ENCODE data around the gene MSMP.

The MSMP gene

DNA sequence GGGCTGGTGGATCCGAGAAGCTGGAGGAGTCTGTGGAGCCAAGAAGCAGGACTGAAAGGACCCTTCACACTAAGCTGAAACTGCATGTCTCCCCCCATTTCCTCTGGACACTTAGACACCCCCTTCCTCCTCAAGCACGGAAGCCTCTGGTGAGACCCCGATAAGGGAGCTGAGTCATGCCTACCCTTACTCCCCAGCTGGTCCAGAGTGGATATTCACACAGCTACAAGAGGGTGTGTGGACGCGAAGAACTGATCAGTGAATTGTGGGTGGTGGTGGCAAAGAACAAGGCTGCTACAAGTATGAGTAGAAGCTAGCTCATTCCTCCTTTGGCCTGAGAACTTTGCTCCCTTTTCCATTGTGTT lies 26.4 kb downstream of the MSMP start:
- in situ Hi-C loops (cut with MboI; ENCODE audit: low sequenced_read_pairs), result loop anchor here (10.0 kb wide), 1 partner anchor 57 kb away; no protein-coding TSS in a partner anchor

DNA sequence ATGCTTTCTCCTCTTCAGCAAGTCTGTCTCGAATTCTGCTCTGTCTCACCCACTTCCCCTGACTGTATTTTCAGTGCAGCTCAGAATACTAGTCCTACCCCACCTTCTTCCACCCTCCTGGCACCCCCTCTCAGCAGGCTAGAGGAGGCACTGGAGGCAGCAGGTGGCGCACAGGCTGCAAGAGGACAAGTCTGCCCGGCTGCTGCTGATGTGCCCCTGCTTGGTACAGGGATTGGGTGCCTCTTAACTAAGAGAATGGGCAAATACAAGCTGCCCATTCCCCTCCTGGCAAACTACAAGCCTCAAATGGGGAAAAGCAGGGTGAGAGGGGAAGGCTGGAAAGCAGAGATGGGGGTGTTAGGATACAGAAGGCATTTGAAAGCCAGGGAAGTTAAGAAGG lies 27.1 kb downstream of the MSMP start:
- in situ Hi-C loops (cut with MboI; ENCODE audit: low sequenced_read_pairs), result loop anchor here (10.0 kb wide), 1 partner anchor 58 kb away; no protein-coding TSS in a partner anchor

DNA sequence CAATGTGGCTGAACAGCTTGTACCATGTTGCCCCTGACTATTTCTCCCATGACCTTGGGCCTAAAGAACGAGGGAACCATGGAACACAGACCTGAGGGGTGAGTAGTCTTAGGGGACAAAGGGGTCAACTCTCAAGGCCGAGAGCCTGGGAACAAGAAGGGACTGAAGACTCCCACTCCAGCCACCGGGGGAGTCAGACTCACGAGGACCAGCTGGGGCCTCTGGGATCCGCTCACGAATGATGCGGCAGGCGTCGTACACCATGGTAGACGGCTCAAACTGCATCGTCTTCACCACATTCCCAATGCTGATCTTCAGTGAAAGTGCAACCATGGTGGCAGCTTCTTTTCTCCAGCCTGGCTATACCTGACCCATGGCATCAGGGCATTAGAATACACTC lies 28.7 kb downstream of the MSMP start:
- in situ Hi-C loops (cut with MboI; ENCODE audit: low sequenced_read_pairs), result loop anchor here (10.0 kb wide), 1 partner anchor 59 kb away; no protein-coding TSS in a partner anchor

DNA sequence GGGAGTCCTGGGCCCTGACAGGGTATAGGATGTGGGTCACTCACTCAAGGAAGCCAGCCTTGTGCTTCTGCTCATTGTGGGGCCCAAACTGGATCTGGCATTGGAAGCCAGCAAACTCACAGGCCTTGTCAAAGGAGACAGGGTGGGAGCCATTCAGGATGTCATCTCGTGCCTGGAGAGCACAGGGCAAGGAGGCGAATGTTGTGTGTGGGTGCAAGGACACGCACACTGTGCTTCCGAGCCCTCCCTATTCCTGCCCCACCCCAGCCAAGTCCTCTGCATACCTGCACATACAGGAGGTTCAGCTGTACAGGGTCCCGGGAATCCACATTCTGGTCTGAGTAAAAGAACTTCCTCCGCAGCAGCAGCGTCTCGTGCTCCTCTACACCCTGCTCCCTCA lies 30.2 kb downstream of the MSMP start:
- in situ Hi-C loops (cut with MboI; ENCODE audit: low sequenced_read_pairs), result loop anchor here (10.0 to 25.0 kb wide), 2 partner anchors 61 to 662 kb away; partner anchors contain the start of gene VCP

DNA sequence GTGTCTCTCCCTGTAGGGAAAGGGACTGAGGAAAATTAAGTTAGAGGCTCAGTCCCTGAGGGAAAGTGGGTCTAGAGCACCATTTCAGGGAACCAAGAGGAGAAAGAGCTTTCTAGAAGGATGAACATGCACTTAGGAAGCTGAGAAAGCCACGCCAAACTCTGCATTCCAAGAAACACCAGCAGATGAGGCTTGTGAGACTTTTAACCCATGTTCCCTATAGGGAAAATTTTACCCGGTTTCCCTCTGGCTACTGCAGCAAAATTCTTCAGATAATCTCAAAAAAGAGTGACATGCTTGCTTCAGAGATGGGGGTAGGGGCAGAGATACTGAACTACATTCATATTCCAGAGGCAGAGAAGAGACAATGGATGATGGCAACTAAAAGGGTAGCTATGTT lies 30.6 kb downstream of the MSMP start:
- in situ Hi-C loops (cut with MboI; ENCODE audit: low sequenced_read_pairs), result loop anchor here (10.0 to 25.0 kb wide), 2 partner anchors 61 to 661 kb away; partner anchors contain the start of gene VCP

DNA sequence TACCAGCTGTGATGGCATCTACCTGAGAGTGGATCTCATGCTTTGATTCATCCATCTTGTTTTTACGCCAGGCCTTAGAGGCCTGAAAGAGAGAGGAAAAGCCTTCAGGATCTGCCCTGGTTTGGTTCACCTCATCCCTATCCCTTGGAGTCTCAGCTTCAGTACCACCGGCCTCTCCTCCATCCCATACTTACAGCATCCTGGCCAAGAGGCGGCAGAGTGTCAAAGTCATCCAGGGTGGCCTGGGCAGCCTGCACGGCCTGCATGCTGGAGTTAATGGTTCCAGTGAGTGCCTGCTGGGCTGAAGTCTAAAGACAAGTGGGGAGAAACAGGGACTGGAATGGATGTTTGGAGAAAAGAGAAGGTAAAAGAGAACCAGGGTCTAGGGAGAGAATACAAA lies 34.5 kb downstream of the MSMP start:
- in situ Hi-C loops (cut with MboI; ENCODE audit: low sequenced_read_pairs), result loop anchor here (25.0 kb wide), 1 partner anchor 657 kb away; the partner anchor contains the start of gene VCP

DNA sequence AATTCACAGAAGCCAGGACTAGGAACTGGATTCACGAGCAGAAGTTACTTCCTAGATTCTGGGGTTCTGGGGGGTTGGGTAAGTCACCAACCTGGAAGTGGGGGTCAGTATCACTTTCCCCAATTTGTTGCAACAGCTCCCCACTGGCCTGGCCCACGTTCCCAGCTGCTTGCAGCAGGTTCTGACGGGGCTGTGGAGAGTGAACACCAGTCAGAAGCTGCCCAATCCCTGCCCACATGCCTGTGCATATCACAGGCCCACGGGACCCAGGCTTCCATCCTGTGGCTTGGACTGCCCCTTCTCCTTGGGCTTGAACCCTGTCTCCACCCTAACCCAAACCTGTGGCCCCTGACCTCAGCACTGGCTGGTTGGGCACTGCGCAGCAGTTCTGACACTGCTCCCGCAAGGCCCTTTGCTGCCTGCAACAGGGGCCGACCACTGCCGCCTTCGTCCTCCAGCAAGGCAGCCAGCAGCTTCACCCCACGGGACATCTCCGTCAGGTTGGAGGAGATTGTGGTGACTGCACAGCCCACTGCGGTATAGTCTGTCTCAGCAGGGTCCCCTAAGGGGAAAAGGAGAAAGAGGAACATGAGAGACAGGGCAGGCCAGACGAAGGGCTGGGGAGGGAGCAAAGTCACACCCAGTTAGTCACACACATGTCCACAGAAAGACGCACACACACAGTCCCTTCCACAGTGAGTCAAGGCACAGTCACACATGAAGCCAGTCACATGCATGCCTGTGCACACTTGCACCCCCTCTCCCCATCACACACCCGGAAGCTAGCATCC lies 35.2 kb downstream of the MSMP start:
- in situ Hi-C loops (cut with MboI; ENCODE audit: low sequenced_read_pairs), result loop anchor here (25.0 kb wide), 1 partner anchor 657 kb away; the partner anchor contains the start of gene VCP

DNA sequence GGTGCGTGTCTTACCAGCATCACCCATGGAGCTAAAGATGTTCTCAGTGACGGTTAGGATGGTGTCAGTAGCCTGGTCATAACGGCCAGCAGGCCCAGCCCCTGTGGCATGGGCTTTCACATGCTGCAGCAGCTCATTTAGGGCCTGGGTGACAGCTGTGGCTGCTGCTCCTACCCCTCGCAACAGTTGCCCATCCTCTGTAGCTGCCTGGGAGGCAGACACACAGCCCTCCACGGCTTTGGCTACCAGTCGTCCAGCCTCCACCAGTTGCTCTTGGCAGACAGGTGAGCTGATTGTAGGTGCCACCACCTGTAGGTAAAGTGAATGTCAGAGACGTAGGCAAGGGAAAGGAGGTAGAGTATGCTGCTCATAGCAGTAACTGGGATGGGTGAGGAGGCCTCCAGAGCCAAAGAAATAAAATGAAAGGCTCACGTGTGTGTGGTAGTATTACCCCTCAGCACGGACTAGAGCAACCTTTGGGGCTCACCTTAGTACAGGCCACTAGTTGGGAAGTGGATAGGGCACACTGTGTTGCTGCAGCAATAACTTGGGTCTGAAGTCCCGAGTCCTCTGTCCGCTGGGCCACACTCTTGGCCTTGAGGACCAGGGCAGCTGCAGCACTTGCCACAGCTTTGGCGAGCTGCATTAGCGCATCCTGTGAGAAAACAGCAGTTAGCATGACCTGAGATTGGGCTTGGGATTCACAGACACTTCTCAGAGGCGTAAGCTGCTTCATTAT lies 36.8 kb downstream of the MSMP start:
- in situ Hi-C loops (cut with MboI; ENCODE audit: low sequenced_read_pairs), result loop anchor here (25.0 kb wide), 1 partner anchor 655 kb away; the partner anchor contains the start of gene VCP

DNA sequence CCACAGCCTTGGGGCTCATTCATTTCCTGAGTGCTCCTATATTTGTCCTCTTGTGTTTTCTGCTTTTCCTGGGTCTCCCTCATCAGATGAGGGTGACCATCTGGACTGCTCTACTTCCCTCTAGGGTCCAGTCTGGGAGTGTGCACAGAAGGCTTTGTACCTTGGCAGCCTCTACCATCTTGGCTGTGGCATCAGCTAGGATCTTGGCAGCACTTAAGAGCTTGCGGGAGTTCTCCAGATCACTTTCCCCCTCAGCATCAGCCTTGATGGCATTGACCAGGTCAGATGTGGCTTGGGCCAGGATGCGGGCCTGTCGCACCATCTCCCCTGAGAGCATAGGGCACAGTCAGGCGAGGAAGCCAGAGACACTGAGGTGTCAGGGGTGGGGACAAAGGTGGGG lies 37.8 kb downstream of the MSMP start:
- in situ Hi-C loops (cut with MboI; ENCODE audit: low sequenced_read_pairs), result loop anchor here (25.0 kb wide), 1 partner anchor 654 kb away; the partner anchor contains the start of gene VCP

DNA sequence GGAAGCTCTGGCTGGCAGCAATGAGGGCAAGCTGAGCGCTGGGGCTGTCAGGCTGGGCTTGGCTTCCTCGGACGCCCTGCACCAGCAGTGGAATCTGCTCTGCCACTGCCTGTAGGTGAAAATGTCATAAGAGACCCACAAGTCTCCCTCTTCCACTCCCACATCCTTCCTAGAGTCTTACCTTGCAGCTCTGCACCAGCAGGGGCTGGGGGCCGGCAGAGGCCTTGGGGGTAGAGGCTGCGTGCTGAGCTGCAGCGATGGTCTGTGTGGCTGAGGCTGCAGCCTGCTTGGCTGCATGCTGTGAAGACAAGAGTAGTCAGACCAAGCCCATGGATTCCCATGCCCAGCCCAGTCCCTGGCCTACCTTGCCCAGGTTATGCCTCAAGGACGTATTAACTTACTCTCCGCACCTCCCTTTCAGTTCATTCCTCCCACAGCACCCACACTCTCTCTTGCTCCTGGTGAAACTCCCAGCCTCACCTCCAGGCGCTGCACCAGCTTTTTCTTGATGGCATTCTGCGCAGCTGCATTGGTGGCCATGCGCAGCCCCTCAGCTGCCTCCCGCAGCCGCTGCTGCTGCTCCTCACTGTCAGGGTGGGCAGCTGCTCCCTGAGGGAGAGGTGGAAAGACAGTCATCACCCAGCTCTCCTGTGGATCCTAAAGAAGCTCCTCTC lies 39.4 kb downstream of the MSMP start:
- in situ Hi-C loops (cut with MboI; ENCODE audit: low sequenced_read_pairs), result loop anchor here (25.0 kb wide), 1 partner anchor 652 kb away; the partner anchor contains the start of gene VCP

DNA sequence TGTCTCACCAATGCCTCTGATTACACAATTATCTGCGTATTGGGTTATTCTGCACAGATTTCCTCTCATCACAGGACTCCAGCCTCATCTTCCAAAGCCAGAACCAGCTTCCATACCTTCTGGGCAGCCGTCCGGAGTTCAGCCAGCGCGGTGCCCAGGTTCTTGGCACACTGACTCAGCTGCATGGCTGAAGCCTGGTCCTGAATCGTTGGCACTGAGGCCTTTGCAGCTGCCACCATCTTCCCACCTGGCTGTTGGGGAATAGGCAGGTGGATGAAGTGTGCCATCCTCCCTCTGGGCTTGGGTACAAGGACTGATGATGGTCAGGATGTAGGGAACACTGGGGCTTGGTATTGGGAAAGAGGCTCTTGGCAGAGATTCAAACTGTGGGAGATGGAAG lies 40.0 kb downstream of the MSMP start:
- in situ Hi-C loops (cut with MboI; ENCODE audit: low sequenced_read_pairs), result loop anchor here (25.0 kb wide), 1 partner anchor 652 kb away; the partner anchor contains the start of gene VCP

DNA sequence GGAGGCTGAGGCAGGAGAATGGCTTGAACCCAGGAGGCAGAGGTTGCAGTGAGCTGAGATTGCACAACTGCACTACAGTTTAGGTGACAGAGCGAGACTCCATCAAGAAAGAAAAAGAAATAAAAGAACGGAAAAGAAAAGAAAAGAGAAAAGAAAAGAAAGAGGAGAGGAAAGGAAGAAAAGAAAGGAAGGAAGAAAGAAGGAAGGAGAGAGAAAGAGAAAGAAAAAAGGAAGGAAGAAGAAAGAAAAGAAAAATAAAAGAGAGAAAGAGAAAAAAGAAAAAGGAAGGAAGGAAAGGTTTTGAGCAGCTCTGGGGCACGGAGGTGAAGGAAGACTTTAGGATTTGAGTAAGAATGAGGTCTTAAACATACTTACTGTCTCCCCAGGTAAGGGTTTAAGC lies 40.5 kb downstream of the MSMP start:
- in situ Hi-C loops (cut with MboI; ENCODE audit: low sequenced_read_pairs), result loop anchor here (25.0 kb wide), 1 partner anchor 651 kb away; the partner anchor contains the start of gene VCP

DNA sequence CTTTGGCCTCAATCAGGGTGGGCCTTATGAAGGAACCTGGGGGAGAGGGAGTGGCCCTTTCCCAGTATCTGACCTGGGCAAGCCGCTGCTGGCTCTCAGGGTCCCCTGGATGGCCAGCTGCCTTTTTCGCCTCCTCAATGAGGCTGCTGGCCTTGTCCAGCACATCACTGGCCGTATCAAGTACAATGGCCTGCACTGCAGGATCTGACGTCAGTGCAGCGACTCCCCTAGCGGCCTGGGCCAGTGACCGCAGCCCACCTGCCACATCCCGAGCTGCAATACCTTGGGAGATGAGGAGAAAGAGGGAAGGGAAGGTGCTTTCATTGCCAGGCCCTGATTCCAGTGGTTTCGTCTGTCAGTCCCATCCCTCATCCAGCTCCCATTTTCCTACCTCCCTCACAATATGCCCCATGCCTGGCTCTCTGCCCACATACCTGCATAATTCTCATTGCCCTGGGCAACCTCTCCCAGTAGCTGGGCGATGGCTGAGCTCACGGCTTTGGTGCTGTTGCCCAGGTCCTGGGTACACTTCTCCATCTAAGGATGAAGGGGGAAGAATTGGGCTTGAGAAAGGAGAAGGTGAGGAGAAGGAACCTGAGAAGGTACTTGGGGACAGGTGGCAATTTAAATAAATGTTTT lies 41.2 kb downstream of the MSMP start:
- in situ Hi-C loops (cut with MboI; ENCODE audit: low sequenced_read_pairs), result loop anchor here (25.0 kb wide), 1 partner anchor 651 kb away; the partner anchor contains the start of gene VCP

DNA sequence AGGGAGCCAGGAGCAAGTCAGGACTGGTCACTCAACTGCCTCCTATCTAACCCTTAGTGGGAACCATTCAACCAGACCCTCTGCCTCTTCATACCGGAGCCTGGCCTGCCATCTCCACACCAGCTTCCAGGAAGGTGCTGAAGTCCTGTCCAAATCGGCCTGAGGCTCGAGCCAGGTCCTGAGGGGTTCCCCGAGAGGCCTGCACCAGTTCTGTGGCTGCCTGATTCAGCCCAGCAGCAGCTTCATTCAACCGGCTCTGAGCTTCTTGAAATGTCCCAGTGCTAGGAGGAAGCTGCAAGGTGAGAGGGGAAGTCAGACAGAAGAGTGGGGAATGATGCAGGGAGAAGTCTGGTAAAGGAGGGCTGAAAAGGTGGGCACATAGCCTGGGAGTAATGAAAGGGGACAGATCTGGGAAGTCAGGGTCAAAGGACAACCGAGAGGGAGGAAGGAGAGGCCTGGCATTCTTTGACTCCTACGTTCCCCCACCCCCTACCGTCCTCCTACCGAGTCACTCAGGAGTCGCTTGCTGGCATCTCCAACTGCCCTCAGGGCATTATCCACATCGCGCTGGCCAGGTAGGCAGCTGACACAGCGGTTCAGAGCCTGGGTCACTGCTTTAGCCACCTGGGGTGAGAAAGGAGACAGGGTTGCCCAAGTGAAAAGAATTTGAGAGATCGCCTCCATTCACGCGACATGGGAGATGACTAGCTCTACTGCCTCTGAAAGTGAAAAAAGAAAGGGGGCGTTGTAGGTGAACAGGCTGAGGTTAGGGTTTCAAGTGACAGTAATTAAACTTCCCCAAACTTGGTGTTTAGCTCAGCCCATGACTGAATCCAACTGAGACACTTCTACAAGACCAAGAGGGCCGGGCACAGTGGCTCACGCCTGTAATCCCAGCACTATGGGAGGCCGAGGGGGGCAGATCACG lies 42.3 kb downstream of the MSMP start:
- in situ Hi-C loops (cut with MboI; ENCODE audit: low sequenced_read_pairs), result loop anchor here (25.0 kb wide), 1 partner anchor 649 kb away; the partner anchor contains the start of gene VCP

DNA sequence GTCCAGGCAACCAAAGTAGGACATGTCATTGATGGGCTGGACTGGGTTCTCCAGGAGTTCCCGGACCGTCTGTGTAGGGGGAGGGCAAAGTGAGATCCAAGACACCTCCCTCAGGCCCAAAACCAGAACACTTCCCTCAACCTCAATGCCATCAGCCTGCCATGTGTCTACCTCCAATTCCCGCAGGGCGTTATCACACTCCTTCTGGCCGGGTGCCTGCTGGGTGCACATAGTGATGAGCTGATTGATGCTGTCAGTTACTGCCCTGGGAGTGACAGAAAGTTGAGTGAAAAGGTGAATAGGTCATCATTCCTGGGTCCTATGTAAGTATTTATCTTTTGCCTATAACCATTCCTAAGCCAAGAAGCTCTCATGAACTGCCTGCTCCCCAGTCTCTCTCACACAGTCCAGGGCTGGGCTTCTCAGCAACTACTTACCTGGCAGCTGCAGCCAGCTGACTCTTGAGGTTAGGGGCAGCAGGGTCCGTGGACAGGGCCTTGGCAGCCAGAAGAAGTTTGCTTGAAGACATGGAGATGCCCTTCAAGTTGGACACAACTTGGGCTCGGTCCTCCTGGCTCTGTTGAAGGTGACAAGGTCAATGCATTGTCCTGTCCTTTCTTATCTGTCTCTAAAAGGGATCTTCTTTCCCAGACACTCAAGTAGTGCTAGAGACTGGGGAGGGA lies 43.1 kb downstream of the MSMP start:
- in situ Hi-C loops (cut with MboI; ENCODE audit: low sequenced_read_pairs), result loop anchor here (25.0 kb wide), 1 partner anchor 649 kb away; the partner anchor contains the start of gene VCP

DNA sequence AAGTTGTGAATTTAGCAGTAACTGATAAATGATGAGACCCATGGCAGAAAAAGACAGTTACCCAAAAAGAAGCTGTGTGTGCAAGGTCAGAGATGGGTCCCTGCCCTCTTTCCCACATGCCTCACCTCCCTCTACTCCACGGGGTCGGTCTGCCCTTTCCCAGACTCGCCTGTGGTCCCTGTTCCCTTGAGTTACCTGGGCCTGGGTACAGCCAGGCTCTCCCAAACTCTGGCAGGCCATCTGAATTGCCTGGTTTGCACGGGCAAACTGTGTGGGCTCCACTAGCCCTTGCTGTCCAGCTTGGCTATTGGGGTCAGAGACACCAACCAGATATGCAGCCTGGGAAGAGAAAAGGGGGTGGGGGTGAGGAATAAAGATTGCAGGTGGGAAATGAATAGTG lies 45.9 kb downstream of the MSMP start:
- in situ Hi-C loops (cut with MboI; ENCODE audit: low sequenced_read_pairs), result loop anchor here (25.0 kb wide), 1 partner anchor 646 kb away; the partner anchor contains the start of gene VCP

DNA sequence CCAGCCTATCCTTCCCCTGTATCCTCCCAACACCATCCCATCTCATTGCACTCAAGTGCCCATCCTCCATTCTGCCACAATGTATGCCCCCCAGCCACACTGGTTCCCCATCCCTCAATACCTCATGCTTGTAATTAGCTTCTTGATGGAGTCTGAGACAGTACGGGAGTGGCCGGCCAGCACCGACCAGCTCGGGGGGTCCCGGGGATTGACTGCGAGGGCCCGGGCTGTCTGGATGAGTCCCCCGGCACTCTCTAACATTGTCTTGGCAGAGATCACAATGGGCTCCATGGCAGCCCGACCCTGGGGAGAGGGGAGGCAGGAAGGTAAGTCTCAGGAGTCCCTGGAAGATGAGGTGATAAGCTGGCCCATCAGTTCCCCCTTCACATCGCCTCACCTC lies 47.1 kb downstream of the MSMP start:
- in situ Hi-C loops (cut with MboI; ENCODE audit: low sequenced_read_pairs), result loop anchor here (25.0 kb wide), 1 partner anchor 645 kb away; the partner anchor contains the start of gene VCP

DNA sequence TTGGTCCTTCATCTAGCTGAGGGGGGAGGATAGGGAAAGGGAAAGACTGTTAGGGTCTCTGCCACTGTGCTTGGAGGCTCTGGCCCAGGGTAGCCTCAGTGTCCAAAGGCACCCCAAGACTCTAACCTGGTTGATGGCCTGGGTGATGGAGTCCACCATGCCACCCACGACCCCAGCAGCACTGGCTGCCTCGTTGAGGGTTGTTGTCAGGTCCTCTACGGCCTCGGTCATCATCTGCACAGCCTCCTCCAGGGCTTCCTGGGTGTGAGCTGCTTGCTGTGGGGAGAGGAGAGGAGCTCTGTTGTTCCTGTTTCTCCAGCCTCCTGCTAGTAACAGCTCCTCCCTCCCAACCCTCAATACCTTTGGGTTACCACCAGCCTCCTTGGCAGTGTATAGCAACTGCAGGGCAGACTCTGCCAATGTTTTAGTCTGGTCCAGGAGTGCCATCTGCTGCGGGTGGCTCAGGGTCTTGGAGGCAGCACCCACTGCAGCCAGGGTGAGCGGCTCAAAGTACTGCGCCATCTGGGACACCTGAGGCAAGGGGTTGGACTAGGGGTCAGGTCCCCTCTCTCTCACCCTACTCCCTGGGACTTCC lies 48.1 kb downstream of the MSMP start:
- in situ Hi-C loops (cut with MboI; ENCODE audit: low sequenced_read_pairs), result loop anchor here (25.0 kb wide), 1 partner anchor 644 kb away; the partner anchor contains the start of gene VCP

All from HL-60/S4 treated with phorbol 12-myristate 13-acetate at 8.2 ng/mL for 4 days and 3 days (cell line).